ENCODE results near the gene FAM184A. TPM values are rescaled to one million over a fixed set of nuclear protein-coding genes. Genes with fewer than 3 reads are reported as not detected.

The FAM184A gene, protein sequence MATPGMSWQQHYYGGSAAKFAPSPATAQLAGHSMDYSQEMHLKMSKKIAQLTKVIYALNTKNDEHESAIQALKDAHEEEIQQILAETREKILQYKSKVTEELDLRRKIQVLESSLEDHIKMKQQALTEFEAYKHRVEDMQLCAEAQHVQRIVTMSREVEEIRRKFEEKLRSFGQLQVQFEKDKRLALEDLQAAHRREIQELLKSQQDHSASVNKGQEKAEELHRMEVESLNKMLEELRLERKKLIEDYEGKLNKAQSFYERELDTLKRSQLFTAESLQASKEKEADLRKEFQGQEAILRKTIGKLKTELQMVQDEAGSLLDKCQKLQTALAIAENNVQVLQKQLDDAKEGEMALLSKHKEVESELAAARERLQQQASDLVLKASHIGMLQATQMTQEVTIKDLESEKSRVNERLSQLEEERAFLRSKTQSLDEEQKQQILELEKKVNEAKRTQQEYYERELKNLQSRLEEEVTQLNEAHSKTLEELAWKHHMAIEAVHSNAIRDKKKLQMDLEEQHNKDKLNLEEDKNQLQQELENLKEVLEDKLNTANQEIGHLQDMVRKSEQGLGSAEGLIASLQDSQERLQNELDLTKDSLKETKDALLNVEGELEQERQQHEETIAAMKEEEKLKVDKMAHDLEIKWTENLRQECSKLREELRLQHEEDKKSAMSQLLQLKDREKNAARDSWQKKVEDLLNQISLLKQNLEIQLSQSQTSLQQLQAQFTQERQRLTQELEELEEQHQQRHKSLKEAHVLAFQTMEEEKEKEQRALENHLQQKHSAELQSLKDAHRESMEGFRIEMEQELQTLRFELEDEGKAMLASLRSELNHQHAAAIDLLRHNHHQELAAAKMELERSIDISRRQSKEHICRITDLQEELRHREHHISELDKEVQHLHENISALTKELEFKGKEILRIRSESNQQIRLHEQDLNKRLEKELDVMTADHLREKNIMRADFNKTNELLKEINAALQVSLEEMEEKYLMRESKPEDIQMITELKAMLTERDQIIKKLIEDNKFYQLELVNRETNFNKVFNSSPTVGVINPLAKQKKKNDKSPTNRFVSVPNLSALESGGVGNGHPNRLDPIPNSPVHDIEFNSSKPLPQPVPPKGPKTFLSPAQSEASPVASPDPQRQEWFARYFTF
- total RNA-seq (2021; fragmentation: NEBNext Ultra II Directional; extraction: Animal tissue kit (Norgen Biotek cat#: 25700)), result not detected
- long read RNA-seq, result 0 reads

DNA sequence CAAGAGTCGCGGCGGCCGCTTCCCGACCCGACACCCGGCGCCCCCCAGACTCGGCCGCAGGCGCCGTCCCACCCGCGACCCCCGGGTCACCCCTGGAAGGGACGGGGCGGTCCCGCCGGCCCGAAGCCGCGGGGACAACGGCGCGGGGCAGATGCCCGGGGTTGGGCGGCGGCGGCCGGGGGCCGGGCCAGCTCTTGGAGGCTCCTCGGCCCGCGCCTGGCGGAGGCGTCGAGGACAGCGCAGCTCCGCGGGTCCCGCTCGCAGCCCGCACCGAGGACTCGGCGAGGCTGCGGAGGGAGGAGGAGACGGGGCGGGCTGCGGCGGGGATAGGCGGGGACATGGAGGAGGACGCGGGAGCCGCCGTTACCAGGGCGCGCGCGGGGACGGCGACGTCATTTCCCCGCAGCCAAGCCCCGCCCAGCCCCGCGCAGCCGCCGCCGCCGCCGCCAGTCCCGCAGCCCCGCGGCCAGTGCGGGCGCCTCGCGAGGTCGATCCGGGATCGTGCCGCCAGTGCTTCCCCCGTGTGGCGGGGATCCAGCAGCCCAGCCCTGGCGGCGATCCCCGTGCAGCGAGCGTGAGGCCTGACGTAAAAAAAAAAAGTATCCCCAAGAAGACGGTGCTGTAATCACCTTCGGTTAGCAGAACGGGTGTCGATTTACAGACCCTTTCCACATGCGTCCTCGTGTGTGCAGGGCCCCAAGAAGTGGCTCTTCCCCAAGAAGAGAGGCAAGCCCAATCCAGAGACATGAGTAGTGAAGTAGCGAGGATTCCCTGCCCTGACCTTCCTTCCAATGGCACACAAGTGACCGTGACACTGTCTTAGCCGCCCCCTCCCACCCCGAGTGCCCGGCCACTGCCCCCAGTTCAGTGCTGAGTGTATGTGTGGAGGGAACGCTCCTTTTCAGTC is at the start of gene FAM184A:
Gene FAM184A, minus strand, starts transcription at position 289 of the 907 bp plus-strand sequence. CDS start 365 bp downstream, outside the sequence.
- Mint-ChIP-seq H3K4me1 (ENCODE audit: low read depth) (peaks cover 15% of the 10 kb centered on the region), H3K4me3 (peak within 1 kb of the TSS; percentile 90), H3K36me3 (ENCODE audit: low read depth) (peaks cover 8% of the 10 kb centered on the region; the same call in 1 of the 2 replicates), H3K9me3 (peaks cover 11% of the 10 kb centered on the region), H3K27ac (no peak within 1 kb of the TSS), H3K27me3 (ENCODE audit: insufficient read depth) (peaks cover 21% of the 10 kb centered on the region)
- peak; percentile 54 for TF ChIP-seq CTCF (IDR thresholded peaks at IDR 0.05)
- peak; percentile 4 for DNase-seq

- Mint-ChIP-seq H3K4me1 (ENCODE audit: low read depth) (peaks cover 22% of the 10 kb centered on the region), H3K27ac (no peak overlapping the region), H3K36me3 (ENCODE audit: low read depth) (no peaks in the 10 kb centered on the region), H3K27me3 (ENCODE audit: insufficient read depth) (no peaks in the 10 kb centered on the region; the same call in 1 of the 2 replicates), H3K4me3 (no peak overlapping the region), H3K9me3 (no peaks in the 10 kb centered on the region)
- no peak for DNase-seq
- no peak for TF ChIP-seq CTCF (IDR thresholded peaks at IDR 0.05)
Observed at GRCh38 chr6:119127627-119128026, 49.2 kb upstream of the FAM184A start.

- Mint-ChIP-seq H3K27ac (no peak overlapping the region), H3K36me3 (ENCODE audit: low read depth) (no peaks in the 10 kb centered on the region), H3K4me3 (no peak overlapping the region), H3K9me3 (no peaks in the 10 kb centered on the region), H3K27me3 (ENCODE audit: insufficient read depth) (no peaks in the 10 kb centered on the region; the same call in none of the 2 replicates), H3K4me1 (ENCODE audit: low read depth) (peaks cover 18% of the 10 kb centered on the region)
- no peak for DNase-seq
- TF ChIP-seq CTCF (IDR thresholded peaks at IDR 0.05), result no peak
Observed at GRCh38 chr6:119126826-119127225, 48.4 kb upstream of the FAM184A start.

- no peaks in the 10 kb centered on the region for H3K9me3 Mint-ChIP-seq
- no peaks in the 10 kb centered on the region for H3K36me3 Mint-ChIP-seq (ENCODE audit: low read depth)
Observed at GRCh38 chr6:119126140-119126539, 47.7 kb upstream of the FAM184A start.

More at GRCh38 chr6:119126140-119126539, 47.7 kb upstream of the FAM184A start:
- no peak overlapping the region for H3K4me3 Mint-ChIP-seq
- no peak for TF ChIP-seq CTCF (IDR thresholded peaks at IDR 0.05)
- H3K27me3 Mint-ChIP-seq (ENCODE audit: insufficient read depth), result no peaks in the 10 kb centered on the region; the same call in none of the 2 replicates
- no peak for DNase-seq
- peaks cover 18% of the 10 kb centered on the region for H3K4me1 Mint-ChIP-seq (ENCODE audit: low read depth)
- no peak overlapping the region for H3K27ac Mint-ChIP-seq
